ENCODE results near the gene RELL1.
A peak's percentile ranks its signal among the peaks of the same experiment; 100 is the strongest.

- TF ChIP-seq CHD2 (IDR thresholded peaks at IDR 0.05; ENCODE audit: borderline replicate concordance, low read depth, low read length): no peak
- peak; percentile 93 for TF ChIP-seq SPI1 (IDR thresholded peaks at IDR 0.05; ENCODE audit: borderline replicate concordance, insufficient read depth, low read depth, low read length)
- no peak for TF ChIP-seq ELK1 (IDR thresholded peaks at IDR 0.05; ENCODE audit: low read depth, low read length)
- TF ChIP-seq, protein P1, sequence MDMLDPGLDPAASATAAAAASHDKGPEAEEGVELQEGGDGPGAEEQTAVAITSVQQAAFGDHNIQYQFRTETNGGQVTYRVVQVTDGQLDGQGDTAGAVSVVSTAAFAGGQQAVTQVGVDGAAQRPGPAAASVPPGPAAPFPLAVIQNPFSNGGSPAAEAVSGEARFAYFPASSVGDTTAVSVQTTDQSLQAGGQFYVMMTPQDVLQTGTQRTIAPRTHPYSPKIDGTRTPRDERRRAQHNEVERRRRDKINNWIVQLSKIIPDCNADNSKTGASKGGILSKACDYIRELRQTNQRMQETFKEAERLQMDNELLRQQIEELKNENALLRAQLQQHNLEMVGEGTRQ (IDR thresholded peaks at IDR 0.05; ENCODE audit: borderline replicate concordance, low read depth, low read length): no peak
- TF ChIP-seq POLR2A (IDR thresholded peaks at IDR 0.05; ENCODE audit: low read depth, low read length): no peak
- no peak for TF ChIP-seq GABPA (IDR thresholded peaks at IDR 0.05; ENCODE audit: low read depth)
- TF ChIP-seq FOXK2 (IDR thresholded peaks at IDR 0.05): no peak
- no peak for TF ChIP-seq EZH2 (IDR thresholded peaks at IDR 0.05; ENCODE audit: borderline replicate concordance, control insufficient read depth, low read depth, low read length)
- no peak for TF ChIP-seq NR2C2 (IDR thresholded peaks at IDR 0.05; ENCODE audit: borderline replicate concordance, control insufficient read depth, insufficient read length, low read depth)
- TF ChIP-seq ZBTB33 (IDR thresholded peaks at IDR 0.05): no peak
Measured at GRCh38 chr4:37682701-37683401, 3.3 kb downstream of the RELL1 start.
